Stimulated activated CD8-positive, alpha-beta memory T cell treated with anti-CD3 and anti-CD28 coated beads, Interleukin-12 subunit alpha, Interleukin-12 subunit beta, amount 100 ng/mL, for 4 hours (primary cell): Measurements from ENCODE around the gene ITPK1.

Experiments
- DNase-seq: peaks from one replicate; pipeline ENCODE4 v3.0.0-alpha.2; 2020; ENCODE audit warnings: low read depth

Gene ITPK1

GRCh38 chr14:92968291-92969020, 147.3 kb downstream of the ITPK1 start:
- no peak for DNase-seq

GRCh38 chr14:92967346-92967926, 148.3 kb downstream of the ITPK1 start:
- no peak for DNase-seq

GRCh38 chr14:92965281-92965680, 150.4 kb downstream of the ITPK1 start:
- DNase-seq: no peak

GRCh38 chr14:92964124-92965109, 151.3 kb downstream of the ITPK1 start:
- no peak for DNase-seq

GRCh38 chr14:92963301-92964123, 152.2 kb downstream of the ITPK1 start:
- no peak for DNase-seq

- DNase-seq: no peak
Observed at GRCh38 chr14:92962831-92963095, 153.0 kb downstream of the ITPK1 start.

GRCh38 chr14:92962031-92962830, 153.5 kb downstream of the ITPK1 start:
- DNase-seq: no peak

GRCh38 chr14:92961567-92961855, 154.2 kb downstream of the ITPK1 start:
- no peak for DNase-seq

- no peak for DNase-seq
Observed at GRCh38 chr14:92960706-92961566, 154.8 kb downstream of the ITPK1 start.

GRCh38 chr14:92959761-92960680, 155.7 kb downstream of the ITPK1 start:
- no peak for DNase-seq

- no peak for DNase-seq
Observed at GRCh38 chr14:92959189-92959531, 156.6 kb downstream of the ITPK1 start.

- no peak for DNase-seq
Observed at GRCh38 chr14:92958373-92959188, 157.1 kb downstream of the ITPK1 start.

GRCh38 chr14:92956961-92957360, 158.8 kb downstream of the ITPK1 start:
- DNase-seq: no peak

GRCh38 chr14:92955381-92955780, 160.3 kb downstream of the ITPK1 start:
- DNase-seq: no peak

- DNase-seq: no peak
Observed at GRCh38 chr14:92954933-92955332, 160.8 kb downstream of the ITPK1 start.

GRCh38 chr14:92953526-92953925, 162.2 kb downstream of the ITPK1 start:
- DNase-seq: no peak

- no peak for DNase-seq
Observed at GRCh38 chr14:92952481-92953298, 163.0 kb downstream of the ITPK1 start.
